Measurements from ENCODE around the gene ASCC1. TPM values are rescaled to one million over a fixed set of nuclear protein-coding genes. Genes with fewer than 3 reads are reported as not detected.
A peak's percentile ranks its signal among the peaks of the same experiment; 100 is the strongest.

Gene ASCC1
- polyA plus RNA-seq, 1 experiment: 18.5 TPM

- CTCF ChIA-PET: interaction anchor here (0.6 to 3.7 kb wide), 6 partner anchors 14 to 166 kb away, joined by 3 to 15 read pairs (median 3); no protein-coding TSS in a partner anchor
- no peak for DNase-seq (ENCODE audit: low read depth)
- POLR2A ChIA-PET: no interaction called here
- Histone ChIP-seq H3K27me3 (ENCODE audit: control insufficient read depth, insufficient read depth, low read length) (peaks cover 7% of the 10 kb centered on the region; the same call in 1 of the 2 replicates), H3K36me3 (ENCODE audit: control insufficient read depth, insufficient read depth, low read length) (no peaks in the 10 kb centered on the region), H3K4me3 (ENCODE audit: low read depth, low read length) (no peak overlapping the region)
- TF ChIP-seq CTCF (IDR thresholded peaks at IDR 0.05; ENCODE audit: insufficient read depth, low read depth, low read length): no peak
Observed at GRCh38 chr10:72062382-72062781, 153.7 kb downstream of the ASCC1 start.

GRCh38 chr10:72061930-72062329 is 154.1 kb downstream of the ASCC1 start:
- H3K4me3 ChIP-seq (ENCODE audit: low read depth, low read length): no peak overlapping the region
- ChIA-PET CTCF (interaction anchor here (0.6 to 3.7 kb wide), 5 partner anchors 13 to 165 kb away, joined by 3 to 15 read pairs (median 3); no protein-coding TSS in a partner anchor), POLR2A (no interaction called here)
- no peak for TF ChIP-seq CTCF (IDR thresholded peaks at IDR 0.05; ENCODE audit: insufficient read depth, low read depth, low read length)
- no peak for DNase-seq (ENCODE audit: low read depth)
- no peaks in the 10 kb centered on the region for H3K36me3 ChIP-seq (ENCODE audit: control insufficient read depth, insufficient read depth, low read length)
- peaks cover 7% of the 10 kb centered on the region; the same call in 1 of the 2 replicates for H3K27me3 ChIP-seq (ENCODE audit: control insufficient read depth, insufficient read depth, low read length)

- no peaks in the 10 kb centered on the region for H3K36me3 ChIP-seq (ENCODE audit: control insufficient read depth, insufficient read depth, low read length)
- DNase-seq (ENCODE audit: low read depth): no peak
- no peak overlapping the region for H3K4me3 ChIP-seq (ENCODE audit: low read depth, low read length)
- peaks cover 7% of the 10 kb centered on the region; the same call in 1 of the 2 replicates for H3K27me3 ChIP-seq (ENCODE audit: control insufficient read depth, insufficient read depth, low read length)
- ChIA-PET POLR2A (no interaction called here), CTCF (interaction anchor here (0.9 to 3.7 kb wide), 4 partner anchors 13 to 165 kb away, joined by 3 to 15 read pairs (median 3); no protein-coding TSS in a partner anchor)
- TF ChIP-seq CTCF (IDR thresholded peaks at IDR 0.05; ENCODE audit: insufficient read depth, low read depth, low read length): peak; percentile 30; the same call in 1 of the 2 replicates
Observed at GRCh38 chr10:72061491-72061890, 154.6 kb downstream of the ASCC1 start.

- Histone ChIP-seq H3K4me3 (ENCODE audit: low read depth, low read length) (no peak overlapping the region), H3K36me3 (ENCODE audit: control insufficient read depth, insufficient read depth, low read length) (no peaks in the 10 kb centered on the region), H3K27me3 (ENCODE audit: control insufficient read depth, insufficient read depth, low read length) (peaks cover 7% of the 10 kb centered on the region)
- DNase-seq (ENCODE audit: low read depth): no peak
- ChIA-PET POLR2A (no interaction called here), CTCF (interaction anchor here (0.9 to 3.7 kb wide), 8 partner anchors 11 to 164 kb away, joined by 3 to 17 read pairs (median 3); partner anchors contain the start of gene CHST3)
- TF ChIP-seq CTCF (IDR thresholded peaks at IDR 0.05; ENCODE audit: insufficient read depth, low read depth, low read length): no peak
Observed at GRCh38 chr10:72059843-72060822, 155.9 kb downstream of the ASCC1 start.

Data from BJ (cell line).